IPS DF 19.7 (cell line): ENCODE data around the gene RGCC.

ENCODE experiments used
- DNase-seq: peaks from one replicate; pipeline ENCODE4 v3.0.0-alpha.2; 2013; ENCODE audit warnings: low read depth, low spot score

The RGCC gene

DNA sequence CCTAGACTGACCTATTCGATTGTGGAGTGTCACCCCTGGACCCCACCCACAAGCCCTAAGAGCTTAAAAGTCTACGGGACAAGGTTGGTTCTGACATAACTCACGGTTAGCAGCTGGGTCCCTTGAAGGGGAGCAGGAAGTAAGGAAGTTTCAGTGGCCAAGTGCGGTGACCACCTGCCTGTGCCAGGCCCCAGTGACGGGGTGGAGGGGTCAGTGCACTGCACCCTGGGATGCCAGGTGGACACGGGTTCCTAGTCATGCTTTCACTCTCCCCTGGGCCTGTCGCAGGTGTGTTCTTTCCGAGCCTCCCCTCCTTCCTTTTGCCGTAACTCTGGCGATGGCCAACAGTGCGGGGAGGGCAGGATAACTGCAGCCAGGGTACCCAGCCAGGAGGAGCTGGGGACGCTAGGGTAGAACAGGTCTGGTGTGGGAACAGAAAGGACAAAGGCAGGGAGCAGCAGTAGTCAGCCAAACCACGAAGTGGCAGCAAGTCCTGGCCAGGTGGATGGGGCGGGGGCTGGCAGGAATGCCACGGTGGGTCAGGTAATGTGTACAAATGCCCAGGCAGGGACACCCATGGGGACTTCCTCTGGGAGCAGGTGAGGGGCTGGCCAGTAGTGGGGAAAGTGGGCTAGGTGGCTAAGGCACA, 58.3 kb downstream of the RGCC start:
- no peak for DNase-seq

- no peak for DNase-seq
Observed at GRCh38 chr13:41516166-41516565, 58.8 kb downstream of the RGCC start.

DNA sequence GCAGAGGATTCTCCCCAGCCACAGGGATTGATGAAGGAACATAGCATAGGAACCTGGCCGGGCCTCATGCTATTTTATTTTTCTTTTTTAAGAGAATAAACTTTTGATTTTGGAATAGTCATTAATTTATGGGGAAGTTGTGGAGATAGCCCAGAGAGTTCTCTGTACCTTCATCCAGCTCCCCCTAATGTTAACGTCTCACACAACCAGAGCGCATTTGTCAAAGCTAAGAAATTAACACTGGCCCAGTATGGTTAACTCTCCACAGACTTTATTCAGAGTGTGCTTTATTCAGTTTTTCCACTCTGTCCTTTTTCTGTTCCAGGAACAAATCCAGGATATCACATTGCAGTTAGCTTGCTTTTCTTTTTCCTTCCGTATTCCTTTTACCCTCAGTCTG, 59.4 kb downstream of the RGCC start:
- DNase-seq: no peak

- no peak for DNase-seq
Observed at GRCh38 chr13:41520016-41520659, 62.8 kb downstream of the RGCC start.
